NCI-H187 treated with DMSO at 0.1 percent for 48 hours (cell line): ENCODE results near the gene TRIP13.
"Not testable (repeated sequence)": the region's sequence is repeated elsewhere in the genome, so short reads cannot be mapped to it uniquely, and the experiment has no call there.

Experiments used
- DNase-seq: peaks from one replicate; lab custom pipeline; 2025; lab: John Stamatoyannopoulos, UW

The TRIP13 gene

DNA sequence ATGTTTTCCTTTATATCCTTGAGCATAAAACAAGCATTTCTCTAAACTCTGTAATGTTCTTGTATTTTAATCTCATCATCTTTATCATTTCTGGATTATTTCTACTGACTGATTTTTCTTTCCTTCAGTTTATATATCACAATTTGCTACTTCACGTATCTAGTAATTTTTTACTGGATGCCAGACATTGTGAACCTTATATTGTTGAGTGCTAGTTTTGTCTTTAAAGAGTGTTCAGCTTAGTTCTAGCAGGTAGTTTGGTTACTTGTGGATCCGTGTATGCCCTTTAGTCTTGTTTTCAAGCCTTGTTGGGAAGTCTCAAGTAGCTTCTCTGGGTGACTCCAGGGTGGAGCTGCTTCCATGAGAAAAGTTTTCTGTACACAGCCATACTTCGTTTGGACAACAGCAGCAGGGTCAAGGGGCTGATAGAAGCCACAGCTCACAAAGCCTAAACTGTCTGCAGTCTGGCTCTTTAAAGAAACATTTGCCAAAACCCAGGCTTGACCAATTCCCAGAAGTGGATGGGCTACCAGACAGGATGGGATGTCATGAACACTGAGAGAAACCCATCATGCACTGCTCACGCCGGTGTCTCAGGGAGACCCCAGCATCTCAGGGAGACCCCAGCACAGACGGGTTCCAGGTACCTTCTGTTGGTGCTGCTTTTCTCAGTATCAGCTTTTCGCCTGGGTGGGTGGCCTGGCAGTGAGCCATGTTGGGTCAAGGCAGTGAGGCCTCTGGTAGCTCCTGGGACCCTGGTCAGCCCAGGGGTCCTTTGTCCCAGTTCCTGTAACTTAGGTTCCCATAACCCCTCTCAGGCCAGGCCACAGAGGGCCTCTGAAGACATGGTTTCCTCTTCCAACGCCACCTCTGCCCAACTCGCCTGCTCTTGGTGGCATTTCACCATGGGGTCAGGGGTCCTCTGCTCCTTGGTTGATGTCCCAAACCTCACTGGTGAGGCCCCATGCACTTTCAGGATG lies 29.1 kb downstream of the TRIP13 start:
- DNase-seq = no peak

- DNase-seq = no peak
These were observed 30.0 kb downstream of the TRIP13 start for GRCh38 chr5:922436-923280.

DNA sequence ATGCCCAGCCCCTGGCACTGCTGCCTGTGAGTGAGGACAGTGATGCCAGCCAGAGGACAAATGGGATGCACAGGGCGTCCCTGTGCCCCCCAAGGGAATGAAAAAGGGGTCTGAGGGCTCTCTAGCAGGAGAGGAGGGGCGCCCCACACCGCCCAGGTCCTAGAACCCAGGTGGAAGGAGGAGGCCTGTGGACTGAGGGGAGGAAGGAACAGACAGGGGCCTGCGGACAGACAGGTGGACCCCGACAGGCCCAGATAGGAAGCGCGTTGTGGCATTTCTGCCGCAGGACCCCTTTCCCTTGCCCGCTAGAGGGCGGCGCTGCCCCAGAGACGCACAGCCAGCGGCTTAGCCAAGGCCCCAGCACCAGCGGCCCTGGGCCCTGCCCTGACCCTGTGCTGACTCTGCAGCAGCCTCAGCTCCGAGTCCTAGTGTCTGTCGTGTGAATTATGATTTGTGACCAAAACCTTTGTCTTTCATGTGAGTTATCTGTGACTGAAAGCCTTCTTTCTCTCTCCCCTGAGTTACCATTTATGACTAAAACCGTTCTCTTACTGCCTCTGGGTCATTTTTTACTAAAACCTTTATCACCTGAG lies 30.7 kb downstream of the TRIP13 start:
- DNase-seq = no peak

- DNase-seq = no peak
These were observed 33.9 kb downstream of the TRIP13 start for GRCh38 chr5:926417-927171.

- no peak for DNase-seq
These were observed 34.7 kb downstream of the TRIP13 start for GRCh38 chr5:927172-928015.

- not testable (repeated sequence) for DNase-seq
These were observed 36.5 kb downstream of the TRIP13 start for GRCh38 chr5:929182-929581.

GRCh38 chr5:929596-929995 lies 36.9 kb downstream of the TRIP13 start:
- DNase-seq = no peak

DNA sequence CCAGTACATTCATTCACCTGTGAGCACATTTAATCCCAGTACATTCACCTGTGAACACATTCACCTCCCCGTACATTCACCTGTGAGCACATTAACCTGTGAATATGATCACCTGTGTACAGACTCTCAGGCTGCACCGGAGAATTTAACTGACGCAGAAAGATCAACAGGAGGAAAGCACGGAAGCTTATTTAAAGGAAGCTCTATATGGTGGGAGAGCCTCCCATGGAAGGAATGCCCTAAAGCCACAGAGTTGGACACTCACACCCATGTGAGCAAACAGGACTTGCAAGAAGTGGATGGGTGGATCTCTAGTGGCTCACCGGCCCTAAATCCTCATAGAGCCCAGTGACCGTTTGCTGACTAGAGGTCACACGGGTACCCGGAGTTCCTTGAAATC lies 38.2 kb downstream of the TRIP13 start:
- DNase-seq = no peak

DNA sequence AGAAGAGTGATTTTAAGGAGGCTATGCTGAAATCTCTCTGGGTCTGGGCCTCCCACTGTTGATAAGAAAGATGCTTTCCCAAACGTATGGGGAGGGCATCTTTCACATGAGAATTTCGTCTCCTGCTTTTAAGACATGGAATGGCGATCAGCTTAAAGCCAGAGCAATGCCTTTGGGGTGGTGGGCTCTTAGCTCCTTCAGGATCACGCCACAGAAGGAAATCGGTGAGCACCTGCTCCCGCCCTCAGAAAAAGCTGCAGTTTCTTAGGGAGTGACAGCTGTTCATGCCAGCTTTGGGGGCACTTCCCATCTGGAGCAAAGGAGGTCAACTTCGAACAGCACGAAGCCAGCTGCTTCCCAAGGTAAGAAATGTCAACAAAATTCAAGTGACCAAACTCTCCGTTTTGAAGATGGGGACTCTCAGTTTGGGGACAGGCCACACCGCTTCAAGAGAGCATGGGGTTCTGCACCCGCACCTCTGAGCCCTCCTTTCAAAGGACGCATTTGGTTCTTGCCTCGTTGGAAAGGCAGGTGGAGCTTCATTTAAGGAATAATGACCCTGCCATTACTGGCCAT lies 39.0 kb downstream of the TRIP13 start:
- no peak for DNase-seq

GRCh38 chr5:932151-932627 lies 39.5 kb downstream of the TRIP13 start:
- DNase-seq = no peak

GRCh38 chr5:932628-933250 lies 40.1 kb downstream of the TRIP13 start:
- DNase-seq = no peak

- DNase-seq = no peak
These were observed 40.7 kb downstream of the TRIP13 start for GRCh38 chr5:933251-933861.

DNA sequence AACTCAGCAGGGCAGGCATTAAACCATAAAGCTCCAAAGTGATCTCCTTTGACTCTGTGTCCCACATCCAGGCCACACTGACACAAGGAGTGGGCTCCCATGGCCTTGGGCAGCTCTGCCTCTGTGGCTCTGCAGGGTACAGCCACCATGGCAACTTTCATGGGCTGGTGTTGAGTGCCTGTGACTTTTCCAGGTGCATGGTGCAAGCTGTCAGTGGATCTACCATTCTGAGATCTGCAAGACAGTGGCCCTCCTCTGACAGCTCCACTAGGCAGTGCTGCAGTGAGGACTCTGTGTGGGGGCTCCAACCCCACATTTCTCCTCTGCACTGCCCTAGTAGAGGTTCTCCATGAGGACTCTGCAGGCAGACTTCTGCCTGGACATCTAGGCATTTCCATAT lies 41.3 kb downstream of the TRIP13 start:
- not testable (repeated sequence) for DNase-seq

DNA sequence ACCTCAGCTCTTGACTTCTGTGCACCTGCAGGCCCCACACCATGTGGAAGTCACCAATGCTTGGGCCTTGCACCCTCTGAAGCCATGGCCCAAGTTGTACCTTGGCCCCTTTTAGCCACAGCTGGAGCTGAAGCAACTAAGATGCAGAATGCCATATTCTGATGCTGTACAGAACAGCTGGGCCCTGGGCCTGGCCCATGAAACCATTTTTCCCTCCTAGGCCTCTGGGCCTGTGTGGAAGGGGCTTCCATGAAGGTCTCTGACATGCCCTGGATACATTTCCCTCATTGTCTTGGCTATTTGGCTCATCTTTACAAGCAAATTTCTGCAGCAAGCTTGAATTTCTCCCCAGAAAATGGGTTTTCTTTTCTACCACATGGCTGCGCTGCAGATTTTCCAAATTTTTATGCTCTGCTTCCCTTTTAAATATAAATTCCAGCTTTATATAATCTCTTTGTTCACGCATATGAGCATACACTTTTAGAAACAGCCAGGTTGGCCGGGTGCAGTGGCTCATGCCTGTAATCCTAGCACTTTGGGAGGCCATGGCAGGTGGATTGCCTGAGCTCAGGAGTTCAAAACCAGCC lies 41.8 kb downstream of the TRIP13 start:
- not testable (repeated sequence) for DNase-seq

- no peak for DNase-seq
These were observed 42.9 kb downstream of the TRIP13 start for GRCh38 chr5:935510-936084.

- no peak for DNase-seq
These were observed 43.8 kb downstream of the TRIP13 start for GRCh38 chr5:936149-937144.
